ENCODE data around the gene RARG. TPM values are rescaled to one million over a fixed set of nuclear protein-coding genes. Genes with fewer than 3 reads are reported as not detected.
A peak's percentile ranks its signal among the peaks of the same experiment; 100 is the strongest.
"Not testable (repeated sequence)": the region's sequence is repeated elsewhere in the genome, so short reads cannot be mapped to it uniquely, and the experiment has no call there.

Gene RARG
- total and polyA plus RNA-seq, 11 donors = 6.4 to 22.5 (median 14.4) TPM

GRCh38 chr12:53205747-53206419 lies 26.1 kb downstream of the RARG start:
- Histone ChIP-seq H3K36me3 (peaks cover 0 to 13% (median 11%) of the 10 kb centered on the region in 9 donors), H3K27me3 (no peaks in the 10 kb centered on the region), H3K4me1 (peaks cover 0 to 78% (median 10%) of the 10 kb centered on the region in 12 donors), H3K4me3 (peak overlapping the region in 1 of 12 donors; percentile 56), H3K27ac (peak overlapping the region in 1 of 12 donors; percentile 76), H3K9me3 (no peaks in the 10 kb centered on the region)
- DNase-seq (no peak), ATAC-seq (no peak)
- intact Hi-C loops (cut with DNase I) = no loop called here
- 80 to 89% (median 81%) methylated on average over 7 of the region's 7 CpGs for WGBS, 4 donors
- TF ChIP-seq CTCF (IDR thresholded peaks at IDR 0.05) = no peak
- no peak for TF ChIP-seq POLR2A (IDR thresholded peaks at IDR 0.05)

GRCh38 chr12:53204351-53204750 lies 27.7 kb downstream of the RARG start:
- no peak for TF ChIP-seq POLR2A (IDR thresholded peaks at IDR 0.05)
- TF ChIP-seq CTCF (IDR thresholded peaks at IDR 0.05) = no peak
- 85 to 97% (median 95%) methylated on average over 1 of the region's 1 CpG for WGBS, 4 donors
- Histone ChIP-seq H3K9me3 (no peaks in the 10 kb centered on the region), H3K4me1 (peaks cover 0 to 81% (median 10%) of the 10 kb centered on the region in 12 donors), H3K4me3 (no peak overlapping the region), H3K27me3 (no peaks in the 10 kb centered on the region), H3K27ac (no peak overlapping the region), H3K36me3 (no peaks in the 10 kb centered on the region)
- intact Hi-C loops (cut with DNase I) = no loop called here
- no peak for DNase-seq
- ATAC-seq = no peak

GRCh38 chr12:53202316-53202715 lies 29.7 kb downstream of the RARG start:
- H3K4me3 ChIP-seq; H3K9me3 ChIP-seq; H3K27me3 ChIP-seq; ATAC-seq; intact Hi-C loops (cut with DNase I); H3K36me3 ChIP-seq; H3K27ac ChIP-seq; DNase-seq: not testable (repeated sequence)
- 87 to 92% (median 91%) methylated on average over 7 of the region's 7 CpGs for WGBS, 4 donors
- H3K4me1 ChIP-seq = peaks cover 0 to 71% (median 6%) of the 10 kb centered on the region in 12 donors

GRCh38 chr12:53201639-53202038 lies 30.4 kb downstream of the RARG start:
- Histone ChIP-seq H3K27me3 (no peaks in the 10 kb centered on the region), H3K9me3 (no peaks in the 10 kb centered on the region), H3K36me3 (no peaks in the 10 kb centered on the region), H3K27ac (no peak overlapping the region), H3K4me1 (peaks cover 0 to 67% (median 6%) of the 10 kb centered on the region in 12 donors), H3K4me3 (no peak overlapping the region)
- TF ChIP-seq POLR2A (IDR thresholded peaks at IDR 0.05) (no peak), CTCF (IDR thresholded peaks at IDR 0.05) (no peak)
- ATAC-seq (no peak), DNase-seq (no peak)
- 92 to 96% (median 93%) methylated on average over 4 of the region's 4 CpGs for WGBS, 4 donors
- intact Hi-C loops (cut with DNase I) = no loop called here

- ATAC-seq = no peak
- no peak for DNase-seq
- 61 to 79% (median 71%) methylated on average over 1 of the region's 1 CpG for WGBS, 4 donors
- H3K27me3 ChIP-seq = no peaks in the 10 kb centered on the region
- peaks cover 0 to 62% (median 6%) of the 10 kb centered on the region in 12 donors for H3K4me1 ChIP-seq
- H3K4me3 ChIP-seq = no peak overlapping the region
- TF ChIP-seq POLR2A (IDR thresholded peaks at IDR 0.05) = no peak
- TF ChIP-seq CTCF (IDR thresholded peaks at IDR 0.05) = no peak
- no peaks in the 10 kb centered on the region for H3K36me3 ChIP-seq
- H3K27ac ChIP-seq = peak overlapping the region in 1 of 12 donors; percentile 44
- intact Hi-C loops (cut with DNase I) = no loop called here
- H3K9me3 ChIP-seq = no peaks in the 10 kb centered on the region
Observed at GRCh38 chr12:53201177-53201541, 30.9 kb downstream of the RARG start.

Data from heart left ventricle (tissue), 16 donors.